ENCODE data around the gene FAM120B. TPM values are rescaled to one million over a fixed set of nuclear protein-coding genes. Genes with fewer than 3 reads are reported as not detected.

Gene FAM120B
- total RNA-seq, 4 donors from 2014 or later = 10.7 to 17.0 (median 13.5) TPM

DNA sequence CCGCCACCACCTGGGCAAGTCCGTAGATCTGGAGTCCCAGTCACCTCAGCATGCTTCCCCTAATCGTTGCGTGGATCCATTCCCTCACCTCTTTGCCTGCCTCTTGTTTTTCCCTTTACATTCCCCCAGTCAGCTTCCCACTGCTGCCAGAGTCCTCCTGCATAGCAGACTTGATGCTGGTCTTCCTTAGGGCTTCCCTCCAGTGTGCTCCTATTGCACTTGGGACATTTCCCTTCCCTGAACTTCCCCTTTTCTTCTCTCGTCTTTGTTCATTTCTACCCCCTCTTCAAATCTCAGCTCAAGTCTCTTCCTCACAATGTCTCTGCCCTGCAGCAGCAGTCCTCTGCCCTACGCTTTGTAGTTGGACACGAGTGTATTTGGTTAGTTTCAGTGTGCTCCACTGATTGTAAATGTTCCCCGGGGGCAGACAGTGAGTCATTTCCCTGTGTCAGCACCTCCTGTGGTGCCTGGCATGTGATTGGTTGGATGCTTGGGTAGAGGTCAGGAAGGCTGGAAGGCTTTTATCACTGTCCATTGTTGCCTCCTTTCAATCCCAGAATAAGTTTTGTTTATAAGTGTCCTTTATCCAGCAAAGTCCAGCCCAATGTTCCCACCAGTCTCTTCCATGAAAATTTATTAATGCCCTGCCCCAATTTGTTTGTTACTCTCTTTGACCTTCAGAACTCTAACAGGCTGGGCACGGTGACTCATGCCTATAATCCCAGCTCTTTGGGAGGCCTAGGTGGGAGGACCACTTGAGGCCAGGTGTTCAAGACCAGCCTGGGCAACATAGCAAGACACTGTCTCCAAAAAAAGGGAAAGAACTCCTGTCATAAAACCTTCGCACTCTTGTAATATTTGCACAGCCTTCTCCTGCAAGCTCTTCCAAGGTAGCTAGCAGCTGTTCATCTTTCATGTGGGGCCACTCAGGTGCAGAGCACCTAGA is 38.3 kb downstream of the FAM120B start:
- in situ Hi-C loops (cut with MboI; ENCODE audit: low sequenced_read_pairs in 4 of 4) = no loop called here

DNA sequence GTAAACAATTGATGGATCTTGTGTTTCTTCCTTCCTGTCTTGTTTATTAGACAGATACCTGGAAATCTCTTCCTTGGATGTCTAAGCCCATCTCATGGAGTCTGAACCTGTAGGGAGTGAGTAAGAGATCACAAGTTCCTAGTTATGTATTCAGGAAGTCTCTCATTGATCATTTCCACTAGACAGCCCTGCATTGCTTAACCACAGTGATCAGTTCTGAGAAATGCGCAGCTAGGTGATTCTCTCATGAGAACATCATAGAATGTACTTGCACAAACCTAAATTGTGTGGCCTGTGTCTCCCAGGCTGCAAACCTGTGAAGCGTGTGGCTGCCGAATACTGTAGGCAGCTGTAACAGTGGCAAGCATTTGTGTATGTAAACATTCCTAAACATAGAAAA is 39.1 kb downstream of the FAM120B start:
- H3K4me1 ChIP-seq = peaks cover 10 to 12% of the 10 kb centered on the region in 2 donors
- ATAC-seq = no peak
- intact Hi-C loops (cut with DNase I; ENCODE audit: low total_unique reads) (no loop called here), in situ Hi-C loops (cut with MboI; ENCODE audit: low sequenced_read_pairs in 4 of 4) (no loop called here)
- H3K36me3 ChIP-seq = peaks cover 0 to 23% of the 10 kb centered on the region in 2 donors
- no peak for DNase-seq
- H3K27ac ChIP-seq = peak overlapping the region in 1 of 4 donors; percentile 7
- H3K4me3 ChIP-seq = no peak overlapping the region
- no peak for TF ChIP-seq POLR2A (IDR thresholded peaks at IDR 0.05)
- TF ChIP-seq, protein P1, sequence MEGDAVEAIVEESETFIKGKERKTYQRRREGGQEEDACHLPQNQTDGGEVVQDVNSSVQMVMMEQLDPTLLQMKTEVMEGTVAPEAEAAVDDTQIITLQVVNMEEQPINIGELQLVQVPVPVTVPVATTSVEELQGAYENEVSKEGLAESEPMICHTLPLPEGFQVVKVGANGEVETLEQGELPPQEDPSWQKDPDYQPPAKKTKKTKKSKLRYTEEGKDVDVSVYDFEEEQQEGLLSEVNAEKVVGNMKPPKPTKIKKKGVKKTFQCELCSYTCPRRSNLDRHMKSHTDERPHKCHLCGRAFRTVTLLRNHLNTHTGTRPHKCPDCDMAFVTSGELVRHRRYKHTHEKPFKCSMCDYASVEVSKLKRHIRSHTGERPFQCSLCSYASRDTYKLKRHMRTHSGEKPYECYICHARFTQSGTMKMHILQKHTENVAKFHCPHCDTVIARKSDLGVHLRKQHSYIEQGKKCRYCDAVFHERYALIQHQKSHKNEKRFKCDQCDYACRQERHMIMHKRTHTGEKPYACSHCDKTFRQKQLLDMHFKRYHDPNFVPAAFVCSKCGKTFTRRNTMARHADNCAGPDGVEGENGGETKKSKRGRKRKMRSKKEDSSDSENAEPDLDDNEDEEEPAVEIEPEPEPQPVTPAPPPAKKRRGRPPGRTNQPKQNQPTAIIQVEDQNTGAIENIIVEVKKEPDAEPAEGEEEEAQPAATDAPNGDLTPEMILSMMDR (IDR thresholded peaks at IDR 0.05 in 4 of 5, conservative IDR thresholded peaks at IDR 0.05 in 1 of 5) = no peak
- H3K9me3 ChIP-seq = no peaks in the 10 kb centered on the region
- no peaks in the 10 kb centered on the region for H3K27me3 ChIP-seq

More for the DNA sequence above, 38.3 kb downstream of the FAM120B start:
- no peak for DNase-seq
- Histone ChIP-seq H3K4me1 (peaks cover 10 to 12% of the 10 kb centered on the region in 2 donors), H3K36me3 (peaks cover 0 to 15% of the 10 kb centered on the region in 2 donors), H3K27ac (peak overlapping the region in 1 of 4 donors; percentile 7), H3K9me3 (no peaks in the 10 kb centered on the region), H3K4me3 (no peak overlapping the region), H3K27me3 (no peaks in the 10 kb centered on the region)
- peak; percentile 36 to 53 for ATAC-seq
- intact Hi-C loops (cut with DNase I; ENCODE audit: low total_unique reads) = no loop called here
- TF ChIP-seq, protein P1 (IDR thresholded peaks at IDR 0.05 in 4 of 5, conservative IDR thresholded peaks at IDR 0.05 in 1 of 5) = no peak
- TF ChIP-seq POLR2A (IDR thresholded peaks at IDR 0.05) = no peak

DNA sequence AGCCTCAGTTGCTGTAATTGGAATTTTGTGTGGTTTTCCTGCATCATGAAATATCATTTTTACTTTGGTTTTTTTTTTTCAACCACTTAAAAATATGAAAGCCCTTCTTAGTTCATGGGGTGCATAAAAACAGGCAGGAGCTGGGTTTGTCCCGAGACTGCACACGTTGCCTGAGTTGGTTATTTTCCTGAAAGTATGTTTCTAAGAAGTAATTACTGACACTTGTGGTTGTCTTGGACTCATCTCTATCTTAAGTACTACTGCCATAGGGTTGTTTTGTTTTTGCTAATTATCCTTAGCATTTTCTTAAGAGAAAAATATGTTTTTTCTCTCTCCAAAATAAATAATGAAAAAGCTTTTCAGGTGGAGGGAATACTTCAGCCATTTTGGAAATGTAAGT is 40.1 kb downstream of the FAM120B start:
- H3K4me1 ChIP-seq = peaks cover 10 to 12% of the 10 kb centered on the region in 2 donors
- intact Hi-C loops (cut with DNase I; ENCODE audit: low total_unique reads) = no loop called here
- ATAC-seq (no peak), DNase-seq (no peak)
- TF ChIP-seq, protein P1 (IDR thresholded peaks at IDR 0.05 in 4 of 5, conservative IDR thresholded peaks at IDR 0.05 in 1 of 5) = no peak
- no peak for TF ChIP-seq POLR2A (IDR thresholded peaks at IDR 0.05)
- H3K36me3 ChIP-seq = peaks cover 0 to 26% of the 10 kb centered on the region in 2 donors
- no peak overlapping the region for H3K27ac ChIP-seq
- H3K9me3 ChIP-seq = no peaks in the 10 kb centered on the region
- in situ Hi-C loops (cut with MboI; ENCODE audit: low sequenced_read_pairs in 4 of 4) = no loop called here
- no peak overlapping the region for H3K4me3 ChIP-seq
- H3K27me3 ChIP-seq = no peaks in the 10 kb centered on the region

DNA sequence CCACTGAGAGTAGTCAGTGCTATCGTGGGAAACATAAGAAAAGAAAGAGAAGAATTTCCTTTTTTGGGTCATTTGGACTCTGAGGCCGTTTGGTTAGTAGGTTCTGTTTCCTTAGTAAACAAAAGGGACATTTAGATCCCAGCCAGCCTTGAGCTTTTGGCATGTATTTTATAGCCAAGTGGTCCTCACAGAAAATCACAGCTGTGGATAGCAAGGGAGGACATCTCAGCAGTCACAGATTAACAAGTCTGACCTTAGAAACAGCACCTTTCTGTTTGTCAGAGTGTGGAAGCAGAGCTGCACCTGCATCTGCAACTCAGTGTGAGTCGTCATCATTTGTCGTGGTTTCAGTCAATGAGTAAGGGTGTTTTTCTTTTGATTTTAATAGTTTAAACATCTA is 40.5 kb downstream of the FAM120B start:
- in situ Hi-C loops (cut with MboI; ENCODE audit: low sequenced_read_pairs in 4 of 4) = no loop called here
- intact Hi-C loops (cut with DNase I; ENCODE audit: low total_unique reads) = no loop called here
- no peak for ATAC-seq
- DNase-seq = no peak
- H3K27me3 ChIP-seq = no peaks in the 10 kb centered on the region
- no peak overlapping the region for H3K27ac ChIP-seq
- H3K9me3 ChIP-seq = no peaks in the 10 kb centered on the region
- no peak overlapping the region for H3K4me3 ChIP-seq
- peaks cover 10 to 12% of the 10 kb centered on the region in 2 donors for H3K4me1 ChIP-seq
- peaks cover 0 to 26% of the 10 kb centered on the region in 2 donors for H3K36me3 ChIP-seq
- TF ChIP-seq, protein P1 (IDR thresholded peaks at IDR 0.05 in 4 of 5, conservative IDR thresholded peaks at IDR 0.05 in 1 of 5) = no peak
- no peak for TF ChIP-seq POLR2A (IDR thresholded peaks at IDR 0.05)

Data from gastrocnemius medialis (tissue), 4 donors.